T-cell (primary cell): Measurements from ENCODE around the gene ACTL7B. TPM values are rescaled to one million over a fixed set of nuclear protein-coding genes. Genes with fewer than 3 reads are reported as not detected.

ENCODE experiments used
- ATAC-seq, 4 experiments: fragments of 200-7000 bp in 3 of 4; fragments of 150-1000 bp in 1 of 4; cut with Tn5 transposase; replicated peaks in 1 of 4; 1 replicate in 3 of 4; 2 replicates in 1 of 4; pipeline ENCODE4 v1.10.0; 2021; ENCODE audit warnings: moderate library complexity in 3 of 4, mild to moderate bottlenecking in 2 of 4, moderate number of reproducible peaks in 1 of 4
- CTCF ChIA-PET, 2 donors: fragments of 300-600 bp; sonication (Branson Sonifier 250); formaldehyde crosslinking; loops; one replicate each; lab custom pipeline; 2022; ENCODE audit warnings: antibody characterized with exemption in 2 of 2; lab: Charles Lee
- POLR2A ChIA-PET, 2 donors: fragments of 300-600 bp; sonication (Branson Sonifier 250); formaldehyde crosslinking; loops; one replicate each; lab custom pipeline; 2022; ENCODE audit warnings: antibody characterized with exemption in 2 of 2; lab: Charles Lee
- DNase-seq, 35 experiments: peaks; one replicate each; pipeline versions ENCODE4 v3.0.0 to v3.0.0-alpha.2; 2013 to 2023
- H3K27ac ChIP-seq: one replicate; pipeline ENCODE4 v1.5.1; 2013; ENCODE audit warnings: low read length
- H3K27me3 ChIP-seq, 2 experiments: replicated peaks in 1 of 2; 1 replicate in 1 of 2; 2 replicates in 1 of 2; pipeline versions ENCODE4 v1.6.1 to v1.7.0; 2013; ENCODE audit warnings: low read length in 1 of 2, mixed read lengths in 1 of 2; ENCODE audit not compliant: control insufficient read depth in 2 of 2, insufficient read depth in 2 of 2; ENCODE audit errors: extremely low read depth in 1 of 2
- H3K36me3 ChIP-seq, 2 donors: 1 replicate in 1 of 2; 2 replicates in 1 of 2; pipeline versions ENCODE4 v1.6.1 to v1.7.0; 2013; ENCODE audit warnings: low read length in 1 of 2; ENCODE audit not compliant: control insufficient read depth in 2 of 2, insufficient read depth in 1 of 2; ENCODE audit errors: extremely low read depth in 1 of 2
- H3K4me1 ChIP-seq, 2 experiments: 1 replicate in 1 of 2; 2 replicates in 1 of 2; pipeline versions ENCODE4 v1.6.1 to v1.7.0; 2013; ENCODE audit warnings: low read length in 2 of 2, mixed read lengths in 1 of 2; ENCODE audit not compliant: insufficient read depth in 2 of 2, control insufficient read depth in 1 of 2; ENCODE audit errors: extremely low read depth in 1 of 2
- H3K4me3 ChIP-seq, 2 donors: 1 replicate in 1 of 2; 2 replicates in 1 of 2; pipeline versions ENCODE4 v1.5.1 to v1.7.0; 2013; ENCODE audit warnings: mild to moderate bottlenecking in 2 of 2, low read length in 1 of 2, moderate library complexity in 1 of 2; ENCODE audit not compliant: control insufficient read depth in 1 of 2; ENCODE audit errors: extremely low read depth in 1 of 2
- H3K9me3 ChIP-seq: 2 replicates; pipeline ENCODE4 v1.7.0; 2013
- H3K27ac Mint-ChIP-seq, 2 donors: one replicate each; pipeline ENCODE4 v1.8.0; 2020 to 2021; ENCODE audit warnings: mild to moderate bottlenecking in 2 of 2, mixed read lengths in 2 of 2
- H3K27me3 Mint-ChIP-seq, 2 donors: one replicate each; pipeline ENCODE4 v1.8.0; 2021 to 2022; ENCODE audit warnings: mixed read lengths in 2 of 2
- H3K36me3 Mint-ChIP-seq: one replicate; pipeline ENCODE4 v1.8.0; 2021; ENCODE audit warnings: mixed read lengths
- H3K4me1 Mint-ChIP-seq, 3 donors: one replicate each; pipeline ENCODE4 v1.8.0; 2020 to 2022; ENCODE audit warnings: mixed read lengths in 3 of 3, mild to moderate bottlenecking in 1 of 3
- H3K4me3 Mint-ChIP-seq, 3 donors: one replicate each; pipeline ENCODE4 v1.8.0; 2020 to 2022; ENCODE audit warnings: mild to moderate bottlenecking in 3 of 3, mixed read lengths in 3 of 3, moderate library complexity in 3 of 3
- H3K9me3 Mint-ChIP-seq, 3 donors: one replicate each; pipeline ENCODE4 v1.8.0; 2020 to 2022; ENCODE audit warnings: mixed read lengths in 3 of 3
- WGBS: methylation state at CpG from one replicate; pipeline ENCODE4 v1.1.5; 2013; ENCODE audit warnings: missing lambda C conversion rate; ENCODE audit not compliant: insufficient coverage; 5-methylcytosine and 5-hydroxymethylcytosine counted together
- total RNA-seq, 35 experiments: library from RNA in 6 of 35; stranded (reverse) in 6 of 35; fragments of 120-200 nt in 1 of 35; gene quantifications; one replicate each; pipeline versions ENCODE4 v1.2.1 to v1.2.4 and lab custom pipeline; 2013 to 2026

Gene ACTL7B
- total RNA-seq, 5 donors from 2014 or later (not counting 1 experiment from before 2014, with no cell fraction given): 0.10 to 0.22 (median 0.19) TPM; not detected in 2

DNA sequence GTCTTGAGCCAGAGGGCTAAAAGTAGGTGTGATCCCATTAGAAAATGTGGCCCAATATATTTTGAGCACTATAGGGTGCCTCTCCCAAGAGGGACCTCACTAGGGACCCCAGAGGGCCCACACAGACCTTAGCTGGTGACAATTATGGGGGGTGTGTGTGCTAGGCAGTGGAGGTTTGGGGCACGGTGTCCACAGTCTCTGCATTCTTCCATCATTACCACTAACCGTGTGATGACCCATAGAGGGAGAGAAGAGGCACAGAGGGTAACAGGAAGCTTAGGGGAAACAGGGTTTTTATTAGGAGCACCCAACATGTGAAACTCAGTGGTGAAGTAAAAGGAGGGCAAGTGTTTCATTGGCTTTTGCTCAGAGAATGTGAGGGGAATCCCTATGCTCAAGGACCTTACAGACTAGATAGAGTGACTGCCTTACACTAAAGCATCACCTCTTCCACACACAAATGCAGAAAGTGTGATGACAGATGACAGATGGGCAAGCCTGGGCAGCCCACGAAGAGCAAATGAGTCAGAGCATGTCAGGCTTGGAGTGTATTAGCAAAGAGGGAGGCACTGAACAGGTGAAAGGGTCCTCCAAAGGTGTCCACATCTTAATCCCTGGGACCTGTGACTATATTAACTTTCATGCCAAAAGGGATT is 3.8 kb upstream of the ACTL7B start:
- no peaks in the 10 kb centered on the region for H3K27me3 Mint-ChIP-seq
- Histone ChIP-seq H3K27me3 (peaks cover 0 to 3% of the 10 kb centered on the region in 2 experiments), H3K4me3 (no peak overlapping the region), H3K36me3 (no peaks in the 10 kb centered on the region), H3K4me1 (no peaks in the 10 kb centered on the region), H3K27ac (no peak overlapping the region), H3K9me3 (no peaks in the 10 kb centered on the region)
- no peak overlapping the region for H3K27ac Mint-ChIP-seq
- WGBS: no CpG with 5 or more reads among the region's 3 CpGs
- CTCF ChIA-PET: no interaction called here
- no peak for ATAC-seq
- H3K4me1 Mint-ChIP-seq: no peaks in the 10 kb centered on the region
- no peak overlapping the region for H3K4me3 Mint-ChIP-seq
- POLR2A ChIA-PET: no interaction called here
- peaks cover 0 to 6% (median 0%) of the 10 kb centered on the region in 3 donors for H3K9me3 Mint-ChIP-seq
- DNase-seq: no peak
- H3K36me3 Mint-ChIP-seq: no peaks in the 10 kb centered on the region

DNA sequence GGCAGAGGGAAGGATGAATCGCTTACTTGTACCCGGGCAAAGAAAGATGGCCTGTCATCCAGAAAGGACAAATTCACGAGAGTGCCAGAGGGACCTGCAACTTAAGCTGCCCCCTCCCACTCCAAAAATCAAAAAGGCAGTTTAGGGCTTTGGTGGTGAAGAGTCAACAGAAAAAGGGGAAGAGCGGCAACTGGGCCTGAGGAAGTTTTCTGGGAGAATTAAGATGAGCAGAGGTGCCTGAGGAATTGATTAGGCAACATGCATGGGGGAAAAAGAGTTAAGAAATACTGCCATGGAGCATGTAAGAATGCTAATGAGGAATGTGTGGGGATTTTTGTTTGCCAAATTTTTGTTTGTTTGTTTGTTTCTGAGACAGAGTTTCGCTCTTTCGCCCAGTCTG is 1.8 kb upstream of the ACTL7B start:
- Histone ChIP-seq H3K27me3 (peaks cover 0 to 5% of the 10 kb centered on the region in 2 experiments), H3K4me1 (no peaks in the 10 kb centered on the region), H3K9me3 (no peaks in the 10 kb centered on the region), H3K36me3 (no peaks in the 10 kb centered on the region), H3K4me3 (no peak overlapping the region), H3K27ac (no peak overlapping the region)
- no peak for ATAC-seq
- Mint-ChIP-seq H3K27ac (no peak overlapping the region), H3K4me1 (no peaks in the 10 kb centered on the region), H3K4me3 (no peak overlapping the region), H3K9me3 (peaks cover 0 to 6% (median 0%) of the 10 kb centered on the region in 3 donors), H3K36me3 (no peaks in the 10 kb centered on the region), H3K27me3 (no peaks in the 10 kb centered on the region)
- ChIA-PET CTCF (no interaction called here), POLR2A (no interaction called here)
- WGBS: 70% methylated on average over 1 of the region's 6 CpGs
- no peak for DNase-seq

DNA sequence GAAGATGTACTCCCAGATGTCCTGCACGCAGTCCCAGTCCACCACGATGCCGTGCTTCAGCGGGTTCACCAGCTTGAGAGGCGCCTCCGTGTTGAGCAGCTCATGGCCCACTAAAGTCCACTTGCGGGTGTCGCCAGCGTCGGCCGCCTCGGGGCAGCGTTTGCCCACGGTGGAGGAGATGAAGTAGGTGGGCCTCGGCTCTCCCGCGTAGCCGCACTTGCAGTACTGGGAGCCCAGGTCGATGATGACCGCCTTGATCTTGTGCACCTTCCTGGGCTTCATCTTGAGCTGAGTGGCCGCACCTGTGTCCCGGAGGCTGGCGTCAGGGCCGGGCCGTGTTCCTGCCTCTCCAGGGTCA is 278 bp downstream of the ACTL7B start:
- H3K27me3 ChIP-seq: peaks cover 0 to 5% of the 10 kb centered on the region in 2 experiments
- H3K4me3 Mint-ChIP-seq: no peak overlapping the region
- H3K9me3 Mint-ChIP-seq: peaks cover 0 to 6% (median 0%) of the 10 kb centered on the region in 3 donors
- H3K4me1 ChIP-seq: no peaks in the 10 kb centered on the region
- H3K4me3 ChIP-seq: no peak overlapping the region
- no peak overlapping the region for H3K27ac ChIP-seq
- 93% methylated on average over 25 of the region's 25 CpGs for WGBS
- H3K27me3 Mint-ChIP-seq: peaks cover 0 to 3% of the 10 kb centered on the region in 2 donors
- ChIA-PET CTCF (no interaction called here), POLR2A (no interaction called here)
- no peaks in the 10 kb centered on the region for H3K9me3 ChIP-seq
- H3K27ac Mint-ChIP-seq: no peak overlapping the region
- no peaks in the 10 kb centered on the region for H3K36me3 Mint-ChIP-seq
- no peak for DNase-seq
- no peaks in the 10 kb centered on the region for H3K4me1 Mint-ChIP-seq
- no peaks in the 10 kb centered on the region for H3K36me3 ChIP-seq
- no peak for ATAC-seq

DNA sequence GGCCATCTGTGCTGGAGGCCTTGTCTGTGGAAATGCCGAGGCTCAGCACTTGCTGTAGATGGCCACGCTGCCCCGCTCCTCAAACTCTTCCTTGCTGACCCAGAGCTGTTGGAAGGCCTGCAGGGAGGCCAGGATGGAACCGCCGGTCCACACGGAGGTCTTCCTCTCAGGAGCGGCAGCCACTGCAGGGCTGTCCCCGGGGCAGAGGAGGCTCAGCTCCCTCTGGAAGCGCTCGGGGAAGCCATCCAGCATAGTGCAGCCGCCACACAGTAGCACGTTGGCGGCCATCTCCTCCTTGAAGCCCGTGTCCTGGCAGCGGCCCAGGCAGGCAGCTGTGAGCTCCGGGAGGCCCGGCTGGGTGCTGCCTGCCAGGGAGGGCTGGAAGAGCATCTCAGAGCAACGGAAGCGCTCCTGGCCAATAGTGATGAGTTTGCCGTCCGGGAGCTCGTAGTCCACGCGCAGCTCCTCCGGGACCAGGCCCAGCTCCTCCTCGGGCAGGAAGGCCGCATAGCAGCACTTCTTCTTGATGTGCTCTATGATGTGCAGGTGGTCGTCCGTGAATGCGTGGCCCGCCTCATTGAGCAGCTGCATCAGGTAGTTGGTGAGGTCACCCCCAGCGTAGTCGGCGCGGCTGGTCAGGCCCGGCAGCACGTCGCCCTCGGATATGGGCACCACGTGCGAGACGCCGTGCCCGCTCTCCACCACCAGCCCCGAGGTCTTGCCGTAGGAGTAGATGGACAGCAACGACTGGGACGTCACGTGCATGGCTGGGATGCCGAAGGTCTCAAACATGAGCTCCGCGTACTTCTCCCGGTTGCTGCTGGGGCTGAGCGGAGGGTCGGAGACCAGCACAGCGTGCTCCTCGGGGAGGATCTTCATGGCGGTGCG is 901 bp downstream of the ACTL7B start:
- Mint-ChIP-seq H3K4me1 (no peaks in the 10 kb centered on the region), H3K27ac (no peak overlapping the region), H3K4me3 (no peak overlapping the region), H3K36me3 (no peaks in the 10 kb centered on the region), H3K9me3 (peaks cover 0 to 5% (median 0%) of the 10 kb centered on the region in 3 donors), H3K27me3 (peaks cover 0 to 6% of the 10 kb centered on the region in 2 donors)
- Histone ChIP-seq H3K27ac (no peak overlapping the region), H3K4me3 (no peak overlapping the region), H3K9me3 (no peaks in the 10 kb centered on the region), H3K4me1 (no peaks in the 10 kb centered on the region), H3K36me3 (no peaks in the 10 kb centered on the region), H3K27me3 (peaks cover 0 to 5% of the 10 kb centered on the region in 2 experiments)
- ATAC-seq (no peak), DNase-seq (no peak)
- CTCF ChIA-PET: interaction anchor here in 1 of 2 donors (0.6 kb wide), 1 partner anchor 28 kb away, joined by 5 read pairs; no protein-coding TSS in a partner anchor
- POLR2A ChIA-PET: no interaction called here
- WGBS: 96% methylated on average over 59 of the region's 59 CpGs

DNA sequence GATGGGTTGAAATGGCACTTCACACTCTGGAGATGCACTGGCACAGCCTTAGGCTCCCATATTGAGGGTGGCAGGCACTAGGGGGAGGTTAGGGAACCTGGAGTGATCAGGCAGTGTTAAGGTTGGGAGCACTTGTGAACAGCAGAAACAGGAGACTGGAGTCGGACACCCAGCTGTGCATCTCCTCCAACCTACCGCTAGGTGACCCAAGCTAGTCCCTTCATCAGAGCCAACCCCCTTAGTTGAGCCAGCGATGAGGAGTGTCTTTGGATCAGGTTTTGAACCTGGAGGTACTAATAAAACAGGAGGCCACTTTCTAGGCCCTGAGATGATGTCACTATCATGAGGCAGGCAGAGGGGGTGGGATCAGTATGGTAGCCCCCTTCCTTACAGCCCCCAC is 1.7 kb downstream of the ACTL7B start:
- Mint-ChIP-seq H3K36me3 (no peaks in the 10 kb centered on the region), H3K4me1 (no peaks in the 10 kb centered on the region), H3K27me3 (peaks cover 0 to 6% of the 10 kb centered on the region in 2 donors), H3K9me3 (no peaks in the 10 kb centered on the region), H3K27ac (no peak overlapping the region), H3K4me3 (no peak overlapping the region)
- no CpG with 5 or more reads among the region's 3 CpGs for WGBS
- DNase-seq (no peak), ATAC-seq (no peak)
- CTCF ChIA-PET: no interaction called here
- Histone ChIP-seq H3K36me3 (no peaks in the 10 kb centered on the region), H3K4me1 (no peaks in the 10 kb centered on the region), H3K27me3 (peaks cover 0 to 5% of the 10 kb centered on the region in 2 experiments), H3K9me3 (no peaks in the 10 kb centered on the region), H3K27ac (no peak overlapping the region), H3K4me3 (no peak overlapping the region)
- POLR2A ChIA-PET: no interaction called here

DNA sequence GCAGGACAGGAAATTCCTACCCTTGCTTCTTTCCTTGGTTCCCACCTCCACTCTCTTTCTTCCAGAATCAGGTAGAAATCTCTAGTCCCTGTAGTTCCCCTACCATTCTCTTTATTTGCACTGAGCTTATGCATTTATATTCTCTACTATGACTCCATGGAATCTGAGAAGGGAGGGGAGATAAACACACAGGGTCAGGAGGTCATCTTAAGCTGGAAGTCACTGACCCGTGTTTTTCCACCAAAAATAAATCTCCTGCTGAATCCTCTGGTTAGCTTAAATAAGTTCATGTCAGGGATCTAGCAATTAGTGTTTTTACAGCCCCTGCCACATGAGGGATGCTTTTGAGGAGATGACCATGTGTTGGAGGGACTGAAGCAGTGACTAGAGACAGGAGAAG is 3.7 kb downstream of the ACTL7B start:
- ATAC-seq: no peak
- Histone ChIP-seq H3K27me3 (peaks cover 0 to 7% of the 10 kb centered on the region in 2 experiments), H3K36me3 (no peaks in the 10 kb centered on the region), H3K4me3 (no peak overlapping the region), H3K27ac (no peak overlapping the region), H3K9me3 (no peaks in the 10 kb centered on the region), H3K4me1 (no peaks in the 10 kb centered on the region)
- Mint-ChIP-seq H3K27ac (no peak overlapping the region), H3K4me1 (no peaks in the 10 kb centered on the region), H3K4me3 (no peak overlapping the region), H3K27me3 (peaks cover 0 to 6% of the 10 kb centered on the region in 2 donors), H3K9me3 (no peaks in the 10 kb centered on the region), H3K36me3 (no peaks in the 10 kb centered on the region)
- no peak for DNase-seq
- WGBS: 17% methylated on average over 1 of the region's 1 CpG
- POLR2A ChIA-PET: no interaction called here
- CTCF ChIA-PET: no interaction called here
